Measurements from ENCODE around the gene FBLN7. TPM values are rescaled to one million over a fixed set of nuclear protein-coding genes. Genes with fewer than 3 reads are reported as not detected.

The FBLN7 gene
- polyA plus RNA-seq (2012; ENCODE audit: insufficient read depth, insufficient read length, low read depth): not detected

DNA sequence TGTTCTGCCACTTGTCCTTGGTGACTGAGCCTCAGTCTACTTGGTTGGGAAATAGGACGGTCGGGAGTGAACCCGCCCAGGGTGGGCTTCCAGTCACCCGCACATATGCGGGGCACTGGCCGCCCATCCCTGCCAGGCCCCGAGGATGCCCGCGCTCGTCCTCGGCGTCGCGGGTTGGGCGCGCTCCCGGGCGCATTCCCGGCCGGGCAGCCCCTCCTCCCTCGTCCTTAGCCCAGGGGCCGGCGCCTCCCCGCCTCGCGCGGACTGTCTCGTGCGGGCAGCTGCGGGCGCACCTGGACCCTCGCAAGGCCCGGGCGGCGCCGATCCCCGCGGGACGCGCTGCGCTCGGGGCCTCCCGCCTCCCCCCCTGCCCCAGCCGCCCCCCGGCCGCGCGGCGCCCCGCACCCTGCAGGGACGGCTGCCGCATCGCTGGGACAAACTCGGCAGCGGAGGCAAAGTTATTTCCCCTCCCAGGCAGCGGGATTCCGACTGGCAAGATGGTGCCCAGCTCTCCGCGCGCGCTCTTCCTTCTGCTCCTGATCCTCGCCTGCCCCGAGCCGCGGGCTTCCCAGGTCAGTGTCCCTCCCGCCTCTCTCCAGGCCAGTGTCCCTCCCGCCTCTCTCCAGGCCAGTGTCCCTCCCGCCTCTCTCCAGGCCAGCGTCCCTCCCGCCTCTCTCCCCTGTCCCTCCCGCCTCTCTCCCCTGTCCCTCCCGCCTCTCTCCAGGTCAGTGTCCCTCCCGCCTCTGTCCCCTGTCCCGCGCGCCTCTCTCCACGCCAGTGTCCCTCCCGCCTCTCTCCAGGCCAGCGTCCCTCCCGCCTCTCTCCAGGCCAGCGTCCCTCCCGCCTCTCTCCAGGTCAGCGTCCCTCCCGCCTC lies at the start of gene FBLN7:
TSS of gene FBLN7 (plus strand) at position 227 of the 874 bp plus-strand sequence. CDS start at position 498, 271 bp downstream.
- peak; percentile 21 for DNase-seq
- no peaks in the 10 kb centered on the region for H3K36me3 ChIP-seq
- H3K4me3 ChIP-seq (ENCODE audit: low read depth, low read length): peak within 1 kb of the TSS; percentile 39
- H3K27me3 ChIP-seq: peaks cover 6% of the 10 kb centered on the region; the same call in 1 of the 2 replicates
- no peak for TF ChIP-seq CTCF (IDR thresholded peaks at IDR 0.05; ENCODE audit: low read depth, low read length)
- H3K4me1 ChIP-seq: no peaks in the 10 kb centered on the region
- H3K9me3 ChIP-seq: no peaks in the 10 kb centered on the region

- Histone ChIP-seq H3K4me1 (no peaks in the 10 kb centered on the region), H3K9me3 (no peaks in the 10 kb centered on the region), H3K27me3 (no peaks in the 10 kb centered on the region), H3K36me3 (no peaks in the 10 kb centered on the region; the same call in 1 of the 2 replicates), H3K4me3 (ENCODE audit: low read depth, low read length) (no peak overlapping the region)
- DNase-seq: no peak
- no peak for TF ChIP-seq CTCF (IDR thresholded peaks at IDR 0.05; ENCODE audit: low read depth, low read length)
Observed at GRCh38 chr2:112089375-112089774, 48.8 kb upstream of the FBLN7 start.

GRCh38 chr2:112092286-112093041 lies 45.7 kb upstream of the FBLN7 start:
- Histone ChIP-seq H3K9me3 (no peaks in the 10 kb centered on the region), H3K27me3 (no peaks in the 10 kb centered on the region), H3K4me3 (ENCODE audit: low read depth, low read length) (no peak overlapping the region), H3K36me3 (no peaks in the 10 kb centered on the region; the same call in 1 of the 2 replicates), H3K4me1 (no peaks in the 10 kb centered on the region)
- DNase-seq: no peak
- TF ChIP-seq CTCF (IDR thresholded peaks at IDR 0.05; ENCODE audit: low read depth, low read length): no peak

DNA sequence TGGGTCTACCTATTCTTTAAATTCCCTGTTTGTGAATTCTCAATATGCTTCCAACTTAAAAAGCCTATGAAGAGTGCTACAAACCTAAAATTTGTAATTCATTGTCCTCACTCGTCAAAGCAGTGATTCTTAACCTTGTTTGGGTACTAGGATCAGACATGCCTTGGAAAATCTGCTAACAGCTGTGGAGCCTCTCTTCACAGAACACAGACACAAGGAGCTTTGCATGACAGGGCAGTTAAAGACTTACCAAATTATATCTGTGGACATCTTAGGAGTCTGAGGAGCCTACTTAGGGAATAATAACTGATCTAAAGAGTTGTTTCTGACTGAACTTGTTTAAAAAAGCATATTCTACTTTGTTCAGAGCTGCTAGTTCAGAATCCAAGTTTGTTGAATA lies 45.0 kb upstream of the FBLN7 start:
- no peak for DNase-seq

GRCh38 chr2:112095681-112096080 lies 42.5 kb upstream of the FBLN7 start:
- Histone ChIP-seq H3K4me3 (ENCODE audit: low read depth, low read length) (no peak overlapping the region), H3K9me3 (no peaks in the 10 kb centered on the region), H3K4me1 (no peaks in the 10 kb centered on the region), H3K36me3 (no peaks in the 10 kb centered on the region; the same call in 1 of the 2 replicates), H3K27me3 (no peaks in the 10 kb centered on the region)
- TF ChIP-seq CTCF (IDR thresholded peaks at IDR 0.05; ENCODE audit: low read depth, low read length): no peak
- DNase-seq: no peak

More for the DNA sequence above, 45.0 kb upstream of the FBLN7 start:
- no peak overlapping the region for H3K4me3 ChIP-seq (ENCODE audit: low read depth, low read length)
- H3K27me3 ChIP-seq: no peaks in the 10 kb centered on the region
- no peaks in the 10 kb centered on the region for H3K4me1 ChIP-seq
- H3K36me3 ChIP-seq: no peaks in the 10 kb centered on the region; the same call in 1 of the 2 replicates
- H3K9me3 ChIP-seq: no peaks in the 10 kb centered on the region
- no peak for TF ChIP-seq CTCF (IDR thresholded peaks at IDR 0.05; ENCODE audit: low read depth, low read length)
